NCI-H748 (cell line): Measurements from ENCODE around the gene PRAMEF20.

ENCODE experiments used
- DNase-seq: peaks from one replicate; lab custom pipeline; 2025; ENCODE audit not compliant: unreplicated experiment; lab: John Stamatoyannopoulos, UW

The PRAMEF20 gene

DNA sequence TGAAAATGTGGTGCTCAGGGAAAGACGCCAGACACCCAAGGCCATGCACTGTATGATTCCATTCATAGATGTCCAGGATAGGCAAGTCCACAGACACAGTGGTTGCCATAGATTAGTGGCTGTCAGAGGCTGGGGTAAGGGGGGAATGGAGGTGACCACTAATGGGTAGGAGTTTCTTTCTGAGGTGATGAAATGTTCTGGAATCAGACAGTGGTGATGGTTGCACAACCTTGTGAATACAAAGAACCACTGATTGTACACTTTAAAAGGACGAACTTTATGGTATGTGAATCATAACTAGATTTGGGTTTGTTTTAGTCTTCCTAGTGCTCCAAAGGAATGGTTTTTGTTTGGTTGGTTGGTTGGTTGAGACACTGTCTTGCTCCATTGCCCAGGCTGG is 51.7 kb downstream of the PRAMEF20 start:
- no peak for DNase-seq

GRCh38 chr1:13462682-13463081 is 52.4 kb downstream of the PRAMEF20 start:
- DNase-seq = no peak

DNA sequence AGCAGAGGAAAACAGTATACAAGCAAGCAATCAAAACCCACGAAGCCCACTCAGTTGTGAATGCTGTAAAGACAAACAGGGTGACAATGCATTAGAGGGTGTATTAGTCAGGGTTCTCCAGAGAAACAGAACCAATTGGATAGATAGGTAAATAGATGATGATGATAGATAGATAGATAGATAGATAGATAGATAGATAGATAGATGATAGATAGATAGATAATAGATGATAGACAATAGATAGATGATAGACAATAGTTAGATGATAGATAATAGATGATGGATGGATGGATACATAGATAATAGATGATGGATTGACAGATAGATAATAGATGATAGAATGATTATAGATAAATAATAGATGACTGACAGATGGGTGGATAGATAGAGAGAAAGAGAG is 55.3 kb downstream of the PRAMEF20 start:
- DNase-seq = no peak

DNA sequence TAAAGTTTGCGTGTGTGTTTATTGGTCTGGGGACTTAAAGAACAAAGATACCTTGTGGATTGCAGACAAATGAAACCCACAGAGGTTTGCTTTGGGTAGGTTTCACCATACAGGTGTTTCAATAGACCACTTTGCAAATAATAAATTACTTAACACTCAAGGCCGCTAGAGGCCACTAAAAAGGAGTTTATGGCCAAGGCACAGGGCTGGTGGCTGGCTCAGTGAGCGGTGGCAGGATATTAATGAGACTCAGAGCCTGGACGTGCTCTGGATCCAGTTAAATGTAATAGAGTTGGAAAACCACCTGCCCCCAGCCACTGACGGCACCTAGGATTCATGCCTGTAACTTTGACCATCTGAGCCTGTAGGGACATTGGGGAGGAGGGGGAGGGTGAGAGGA is 59.1 kb downstream of the PRAMEF20 start:
- peak; percentile 49 for DNase-seq
